Measurements from ENCODE around the gene AGPS.
"Not testable (repeated sequence)": the region's sequence is repeated elsewhere in the genome, so short reads cannot be mapped to it uniquely, and the experiment has no call there.

The AGPS gene

DNA sequence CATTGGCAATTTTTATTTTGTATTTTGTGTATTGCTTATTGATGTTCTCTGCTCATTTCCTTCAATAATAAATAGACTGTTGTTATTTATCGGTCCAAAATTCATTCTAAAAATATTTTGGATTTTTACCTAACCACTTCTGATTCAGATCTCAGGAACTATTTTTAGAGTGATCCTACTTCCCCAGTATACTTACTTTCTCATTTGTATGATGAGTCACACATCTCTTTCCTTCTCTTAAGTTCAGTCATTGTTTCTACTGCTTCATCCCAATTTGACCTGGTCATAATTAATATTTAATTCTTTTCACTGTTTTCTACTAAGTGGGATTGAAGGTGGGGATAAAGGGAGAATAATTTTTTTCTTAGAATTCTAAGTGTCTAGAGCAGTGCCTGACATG, 75.1 kb downstream of the AGPS start:
- DNase-seq (ENCODE audit: low read depth in 3 of 3, low spot score in 1 of 3), result no peak

- DNase-seq (ENCODE audit: low read depth in 3 of 3, low spot score in 1 of 3), result no peak
Observed at GRCh38 chr2:177471990-177472389, 79.4 kb downstream of the AGPS start.

DNA sequence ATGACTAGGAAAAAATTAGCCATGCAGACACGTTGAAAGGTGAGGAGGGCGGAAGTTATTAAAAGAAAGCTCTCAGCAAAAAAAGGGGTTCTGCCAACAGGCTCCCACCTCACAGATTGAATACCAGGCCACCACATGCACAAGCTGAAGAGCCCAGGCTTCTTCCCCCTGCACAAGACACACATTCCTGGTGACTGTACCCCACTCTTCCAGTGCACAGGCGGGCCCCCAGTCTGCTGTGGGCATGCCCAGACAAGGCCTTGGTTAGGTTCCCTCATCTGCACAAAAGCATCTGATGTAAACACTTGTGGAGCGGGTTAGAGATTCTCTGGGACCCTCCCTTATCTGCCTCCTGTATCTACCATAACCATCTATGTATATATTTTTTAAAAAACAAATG, 81.7 kb downstream of the AGPS start:
- no peak for DNase-seq (ENCODE audit: low read depth in 3 of 3, low spot score in 1 of 3)

GRCh38 chr2:177474998-177475397, 82.4 kb downstream of the AGPS start:
- no peak for DNase-seq (ENCODE audit: low read depth in 3 of 3, low spot score in 1 of 3)

- no peak for DNase-seq (ENCODE audit: low read depth in 3 of 3, low spot score in 1 of 3)
Observed at GRCh38 chr2:177476897-177477296, 84.3 kb downstream of the AGPS start.

GRCh38 chr2:177478029-177478428, 85.5 kb downstream of the AGPS start:
- no peak for DNase-seq (ENCODE audit: low read depth in 3 of 3, low spot score in 1 of 3)

DNA sequence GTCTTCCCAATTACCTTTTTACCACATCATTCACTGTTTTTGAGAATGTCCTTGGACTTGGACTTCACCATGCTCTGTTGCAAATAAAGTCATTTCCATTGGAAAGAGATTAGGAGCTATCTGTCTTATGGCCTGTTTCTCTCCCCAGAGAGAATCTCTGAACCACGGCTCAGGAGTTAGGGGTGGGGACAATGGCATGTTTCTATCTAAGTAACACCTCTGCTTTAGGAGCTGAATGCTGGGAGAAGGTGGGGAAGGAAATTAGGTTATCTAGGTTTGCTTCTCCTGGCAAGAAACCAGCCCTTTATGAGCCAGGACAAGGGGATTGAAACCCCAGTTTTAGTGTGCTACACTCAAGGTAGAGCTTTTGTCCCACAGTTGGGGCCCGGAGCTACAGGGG, 86.3 kb downstream of the AGPS start:
- DNase-seq (ENCODE audit: low read depth in 3 of 3, low spot score in 1 of 3), result no peak

DNA sequence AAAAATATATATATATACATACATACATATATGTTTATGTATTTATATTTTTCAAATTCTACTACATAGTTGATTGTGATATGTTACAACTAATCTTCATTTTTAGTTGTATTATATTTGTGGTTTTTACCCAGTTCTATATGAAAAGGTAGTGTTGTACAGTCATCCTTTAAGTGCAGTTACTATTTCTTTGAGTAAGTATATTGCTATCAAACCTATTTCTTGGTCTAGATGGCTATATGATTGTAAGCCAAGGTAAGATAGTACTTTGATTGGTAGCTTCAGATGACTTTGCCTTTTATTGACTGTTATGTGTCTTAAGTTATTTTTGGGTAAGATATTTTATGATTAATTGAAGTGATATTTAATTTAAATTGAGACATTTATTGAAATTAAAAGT, 89.6 kb downstream of the AGPS start:
- DNase-seq (ENCODE audit: low read depth in 3 of 3, low spot score in 1 of 3), result no peak

GRCh38 chr2:177483531-177483930, 91.0 kb downstream of the AGPS start:
- DNase-seq (ENCODE audit: low read depth in 3 of 3, low spot score in 1 of 3), result no peak

GRCh38 chr2:177484180-177484795, 91.7 kb downstream of the AGPS start:
- DNase-seq (ENCODE audit: low read depth in 3 of 3, low spot score in 1 of 3), result no peak

DNA sequence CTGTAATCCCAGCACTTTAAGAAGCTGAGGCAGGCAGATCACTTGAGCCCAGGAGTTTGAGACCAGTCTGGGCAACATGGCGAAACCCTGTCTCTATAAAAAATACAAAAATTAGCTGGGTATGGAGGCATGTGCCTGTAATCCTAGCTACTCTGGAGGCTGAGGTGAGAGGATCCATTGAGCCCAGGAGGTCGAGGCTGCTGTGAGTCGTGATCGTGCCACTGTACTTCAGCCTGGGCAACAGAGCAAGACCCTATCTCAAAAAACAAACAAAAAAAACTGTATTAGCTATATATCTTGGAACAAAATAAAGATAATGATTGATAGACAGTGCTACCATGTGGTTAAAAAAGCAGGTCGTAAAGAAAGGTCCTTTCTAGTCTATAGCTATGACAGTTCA, 93.1 kb downstream of the AGPS start:
- not testable (repeated sequence) for DNase-seq (ENCODE audit: low read depth in 3 of 3, low spot score in 1 of 3)

- no peak for DNase-seq (ENCODE audit: low read depth in 3 of 3, low spot score in 1 of 3)
Observed at GRCh38 chr2:177489719-177490301, 97.2 kb downstream of the AGPS start.

DNA sequence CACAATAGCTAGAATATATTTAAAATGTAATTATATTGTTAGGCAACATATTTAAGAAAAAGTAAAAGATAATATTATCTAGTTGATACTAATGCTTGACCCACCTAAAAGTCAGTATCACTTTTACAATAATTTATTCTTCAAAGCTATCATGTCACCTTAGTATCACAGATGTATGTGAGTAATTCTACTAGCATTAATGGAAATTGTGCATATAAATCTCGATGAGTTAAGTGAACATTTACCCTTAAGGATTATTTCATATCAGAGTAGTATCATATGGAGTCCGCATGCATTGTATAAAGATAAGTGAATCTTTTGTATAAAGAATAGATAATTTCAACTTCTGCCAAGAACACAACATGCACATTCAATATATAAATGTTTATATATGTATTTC, 103.4 kb downstream of the AGPS start:
- DNase-seq (ENCODE audit: low read depth in 3 of 3, low spot score in 1 of 3), result no peak

- no peak for DNase-seq (ENCODE audit: low read depth in 3 of 3, low spot score in 1 of 3)
Observed at GRCh38 chr2:177496921-177497320, 104.3 kb downstream of the AGPS start.

DNA sequence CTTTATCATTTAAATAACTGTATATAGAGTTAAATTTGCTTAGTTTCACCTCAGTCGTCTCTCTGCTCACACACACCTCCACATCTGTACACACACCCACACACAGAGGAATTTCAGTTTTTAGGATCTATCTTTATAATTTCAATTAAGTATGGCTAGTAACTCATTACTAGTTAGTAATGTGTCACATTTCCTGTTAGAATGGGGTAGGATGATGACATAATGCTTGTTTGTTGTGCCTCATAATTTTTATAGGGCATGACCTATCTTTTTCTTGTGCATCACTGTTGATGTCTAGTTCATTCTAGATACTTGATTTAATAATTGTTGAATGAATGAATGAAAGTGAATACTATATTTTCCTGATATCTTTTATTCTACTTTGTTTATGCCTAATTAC, 108.6 kb downstream of the AGPS start:
- DNase-seq (ENCODE audit: low read depth in 3 of 3, low spot score in 1 of 3), result no peak

DNA sequence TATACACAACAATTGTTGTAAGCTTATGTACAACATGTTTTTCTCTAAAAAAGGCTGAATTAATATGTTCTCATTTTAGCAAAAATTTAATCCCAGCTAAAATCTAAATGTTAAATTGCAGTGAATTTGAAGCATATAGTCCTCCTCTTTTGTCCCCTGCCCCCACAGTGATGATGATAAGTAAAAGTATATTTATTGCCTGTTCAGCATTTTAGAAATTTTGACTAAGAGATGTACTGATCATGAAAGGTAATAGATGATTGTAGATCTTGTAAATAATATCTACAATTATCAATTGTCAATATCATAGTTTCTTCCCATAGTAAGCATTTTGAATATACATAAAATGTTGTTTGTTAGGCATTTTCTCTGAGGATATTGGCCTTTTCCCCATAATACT, 113.9 kb downstream of the AGPS start:
- no peak for DNase-seq (ENCODE audit: low read depth in 3 of 3, low spot score in 1 of 3)

DNA sequence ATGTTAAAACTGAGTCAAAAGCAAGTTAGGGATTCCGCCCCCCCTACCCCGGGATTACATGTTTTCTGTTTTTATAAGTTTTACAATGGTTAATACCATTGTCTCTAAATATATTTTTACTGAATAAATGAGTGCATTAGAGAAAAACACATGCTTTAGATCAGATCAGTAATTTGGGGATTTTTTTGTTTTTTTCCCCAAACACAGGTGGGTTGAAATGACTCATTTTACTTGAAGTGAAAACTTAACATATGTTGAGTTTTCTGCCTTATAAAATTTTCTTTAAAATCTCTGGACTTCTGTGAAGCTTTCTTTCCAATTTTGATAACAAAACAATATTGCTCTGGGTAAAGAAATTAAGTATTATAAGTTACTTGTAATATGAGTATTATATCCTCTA, 114.4 kb downstream of the AGPS start:
- DNase-seq (ENCODE audit: low read depth in 3 of 3, low spot score in 1 of 3), result no peak

DNA sequence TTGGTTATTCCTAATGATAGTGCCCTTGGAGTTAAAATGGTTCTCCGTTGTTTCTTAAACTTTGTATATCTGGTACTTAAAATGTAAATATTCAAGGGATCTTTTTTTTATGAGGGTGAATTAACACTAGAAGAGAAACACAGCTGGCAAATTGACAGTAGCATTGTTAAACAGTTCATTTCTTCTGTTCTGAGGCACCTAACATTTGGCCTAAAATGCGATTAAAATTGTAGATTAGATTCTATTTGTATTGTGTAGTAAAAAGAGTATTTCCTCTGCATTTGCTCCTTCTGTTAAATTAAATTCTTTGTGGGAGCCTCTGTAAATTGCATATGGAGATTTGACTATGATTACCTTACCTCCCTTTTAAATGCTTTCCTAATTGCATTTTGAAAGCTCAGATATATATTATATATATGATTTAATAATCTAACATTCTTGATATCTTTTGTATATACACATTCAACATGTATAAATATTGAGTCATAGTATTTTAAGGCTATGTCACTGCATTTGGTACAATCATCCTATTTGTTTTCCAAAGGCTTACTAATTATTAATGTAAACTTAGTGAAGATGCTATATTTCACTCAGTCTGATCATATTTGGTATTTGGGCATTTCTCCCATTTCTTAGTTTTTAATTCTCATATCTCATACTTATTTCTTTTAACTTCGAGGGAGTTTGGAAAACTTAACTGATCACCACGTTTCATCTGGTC, 124.4 kb downstream of the AGPS start:
- DNase-seq (ENCODE audit: low read depth in 3 of 3, low spot score in 1 of 3), result no peak

DNA sequence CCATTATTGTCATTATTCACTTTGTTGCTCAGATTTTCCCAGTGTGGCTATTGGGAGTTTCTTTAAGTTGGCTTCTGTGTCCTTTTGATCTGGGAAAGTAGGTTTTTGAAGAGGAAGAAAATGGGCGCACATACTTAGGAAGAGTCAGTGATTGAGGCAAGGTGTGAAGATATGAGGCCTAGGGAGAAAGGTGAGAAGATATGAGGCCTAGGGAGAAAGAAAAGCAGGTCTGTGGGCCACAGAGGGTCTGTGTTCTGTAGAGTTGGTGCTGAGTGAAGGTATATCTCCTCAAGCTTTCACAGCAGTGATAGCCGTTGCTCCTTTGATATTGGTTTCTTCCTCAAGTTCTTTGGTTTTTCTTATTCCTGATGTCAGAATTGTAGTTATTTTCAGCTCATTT, 126.2 kb downstream of the AGPS start:
- no peak for DNase-seq (ENCODE audit: low read depth in 3 of 3, low spot score in 1 of 3)

- DNase-seq (ENCODE audit: low read depth in 3 of 3, low spot score in 1 of 3), result no peak
Observed at GRCh38 chr2:177519534-177520115, 127.1 kb downstream of the AGPS start.

DNA sequence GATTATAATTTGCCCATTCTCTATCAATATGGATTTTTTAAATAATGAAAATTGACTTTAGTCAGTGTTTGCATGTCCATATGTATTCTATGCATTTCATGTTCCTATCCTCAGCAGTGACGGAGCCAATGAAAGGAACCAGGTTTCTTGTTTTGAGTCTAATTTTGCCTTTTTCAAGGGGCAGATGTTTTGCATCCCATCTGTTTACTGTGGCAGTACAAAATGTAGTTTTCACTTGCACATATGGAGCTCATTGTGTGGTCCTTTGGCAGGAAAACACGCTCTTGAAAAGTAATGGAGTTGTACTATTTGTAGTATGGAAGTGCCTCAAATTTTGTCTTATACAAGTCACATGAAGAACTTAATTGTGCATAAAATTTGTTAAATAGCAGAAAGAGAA, 127.8 kb downstream of the AGPS start:
- no peak for DNase-seq (ENCODE audit: low read depth in 3 of 3, low spot score in 1 of 3)

- no peak for DNase-seq (ENCODE audit: low read depth in 3 of 3, low spot score in 1 of 3)
Observed at GRCh38 chr2:177523781-177524180, 131.2 kb downstream of the AGPS start.
